GM12872 (cell line): ENCODE measurements around the gene KIF13A.

Experiments used
- TF ChIP-seq, protein P1 (sequence below): IDR thresholded peaks from 3 replicates; pipeline ENCODE4 v1.5.1; 2011; ENCODE audit warnings: low read depth, mild to moderate bottlenecking, low read length, moderate library complexity; ENCODE audit not compliant: insufficient read depth

The KIF13A gene

DNA sequence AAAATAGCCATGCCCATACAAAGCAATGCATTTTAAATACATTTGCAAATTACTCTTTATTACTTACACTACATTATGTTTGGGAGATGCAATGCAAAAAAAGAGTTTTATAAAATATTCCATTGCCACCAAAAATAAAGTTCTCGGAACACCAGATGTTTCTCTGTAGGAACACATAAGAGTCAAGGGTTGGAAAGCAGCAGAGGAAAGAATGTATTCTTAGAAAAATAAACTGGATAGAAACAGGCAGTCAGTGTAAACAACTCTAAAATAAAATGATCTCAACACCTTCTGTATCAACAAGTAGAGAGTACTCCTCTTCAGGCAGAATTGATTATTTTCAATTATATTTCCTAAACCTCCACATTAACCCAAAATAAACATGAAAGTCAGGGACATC lies 28.1 kb downstream of the KIF13A start:
- TF ChIP-seq, protein P1, sequence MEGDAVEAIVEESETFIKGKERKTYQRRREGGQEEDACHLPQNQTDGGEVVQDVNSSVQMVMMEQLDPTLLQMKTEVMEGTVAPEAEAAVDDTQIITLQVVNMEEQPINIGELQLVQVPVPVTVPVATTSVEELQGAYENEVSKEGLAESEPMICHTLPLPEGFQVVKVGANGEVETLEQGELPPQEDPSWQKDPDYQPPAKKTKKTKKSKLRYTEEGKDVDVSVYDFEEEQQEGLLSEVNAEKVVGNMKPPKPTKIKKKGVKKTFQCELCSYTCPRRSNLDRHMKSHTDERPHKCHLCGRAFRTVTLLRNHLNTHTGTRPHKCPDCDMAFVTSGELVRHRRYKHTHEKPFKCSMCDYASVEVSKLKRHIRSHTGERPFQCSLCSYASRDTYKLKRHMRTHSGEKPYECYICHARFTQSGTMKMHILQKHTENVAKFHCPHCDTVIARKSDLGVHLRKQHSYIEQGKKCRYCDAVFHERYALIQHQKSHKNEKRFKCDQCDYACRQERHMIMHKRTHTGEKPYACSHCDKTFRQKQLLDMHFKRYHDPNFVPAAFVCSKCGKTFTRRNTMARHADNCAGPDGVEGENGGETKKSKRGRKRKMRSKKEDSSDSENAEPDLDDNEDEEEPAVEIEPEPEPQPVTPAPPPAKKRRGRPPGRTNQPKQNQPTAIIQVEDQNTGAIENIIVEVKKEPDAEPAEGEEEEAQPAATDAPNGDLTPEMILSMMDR: no peak

DNA sequence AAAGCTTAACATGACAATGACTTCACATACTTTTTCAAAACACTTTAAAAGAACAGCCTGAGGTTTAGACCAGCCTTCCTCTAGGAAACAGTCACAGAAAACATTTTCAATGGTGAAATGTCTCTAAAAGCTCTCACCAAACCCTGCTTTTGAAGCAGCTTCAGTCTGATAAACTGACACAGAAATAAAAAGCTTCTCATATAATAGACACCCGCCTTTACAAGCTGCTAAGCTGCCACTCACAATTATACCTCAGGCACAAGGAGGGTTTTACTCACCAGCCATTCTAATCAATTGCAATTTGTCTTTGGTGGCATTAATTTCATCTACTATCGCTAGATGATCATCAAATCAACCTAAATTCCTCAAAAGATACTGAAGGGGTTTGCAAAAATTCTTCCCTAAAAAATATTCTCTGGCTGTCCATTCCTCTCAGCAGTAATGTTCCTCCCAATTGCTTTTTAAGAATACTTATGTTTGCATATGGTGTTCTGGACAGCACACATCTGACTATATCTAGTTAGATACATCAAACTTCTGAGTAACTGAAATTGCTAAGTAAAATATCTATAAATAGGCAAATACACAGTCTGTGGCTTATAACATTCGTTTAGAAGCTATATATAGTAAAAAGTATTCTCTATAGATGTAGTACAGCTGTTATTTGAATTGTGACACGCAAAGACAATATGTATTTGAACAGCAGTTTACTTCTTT lies 29.4 kb downstream of the KIF13A start:
- TF ChIP-seq, protein P1: no peak

DNA sequence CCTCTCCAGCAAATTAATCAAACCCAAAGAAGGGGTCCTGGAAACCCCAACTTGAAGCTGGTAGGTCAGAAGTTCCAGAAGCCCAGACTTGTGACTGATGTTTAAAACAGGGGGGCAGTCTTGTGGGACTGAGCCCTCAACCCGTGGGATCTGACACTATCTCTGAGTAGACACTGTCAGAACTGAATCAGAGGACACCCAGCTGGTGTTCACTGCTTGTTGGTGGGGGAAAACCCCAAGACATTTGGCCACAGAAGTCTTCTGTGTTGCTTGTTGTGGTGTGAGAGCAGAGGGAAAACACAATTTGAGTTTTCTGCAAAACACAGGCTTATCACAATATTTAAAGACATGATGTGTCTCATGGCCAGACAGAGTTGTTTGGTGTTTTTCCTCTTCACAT lies 29.9 kb downstream of the KIF13A start:
- TF ChIP-seq, protein P1: no peak

GRCh38 chr6:17957086-17957485 lies 30.3 kb downstream of the KIF13A start:
- TF ChIP-seq, protein P1: no peak

DNA sequence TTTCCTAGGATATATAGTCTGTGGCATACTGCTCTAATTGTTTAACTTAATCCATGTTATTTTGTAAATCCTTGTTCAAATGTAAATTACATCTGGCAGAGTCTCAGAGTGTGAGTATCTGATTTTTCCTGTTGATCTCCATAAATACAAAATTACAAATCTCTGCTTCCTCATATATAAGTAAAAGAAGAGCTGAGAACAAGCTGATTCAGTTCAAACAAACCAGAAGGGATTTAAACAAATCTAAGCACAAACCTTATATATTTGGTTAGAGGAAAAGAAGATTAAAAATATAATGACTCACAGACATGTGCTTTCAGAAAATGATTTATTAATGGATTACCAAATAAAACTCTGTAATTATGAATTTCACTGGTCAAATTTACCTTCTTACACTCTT lies 37.3 kb downstream of the KIF13A start:
- TF ChIP-seq, protein P1: no peak

DNA sequence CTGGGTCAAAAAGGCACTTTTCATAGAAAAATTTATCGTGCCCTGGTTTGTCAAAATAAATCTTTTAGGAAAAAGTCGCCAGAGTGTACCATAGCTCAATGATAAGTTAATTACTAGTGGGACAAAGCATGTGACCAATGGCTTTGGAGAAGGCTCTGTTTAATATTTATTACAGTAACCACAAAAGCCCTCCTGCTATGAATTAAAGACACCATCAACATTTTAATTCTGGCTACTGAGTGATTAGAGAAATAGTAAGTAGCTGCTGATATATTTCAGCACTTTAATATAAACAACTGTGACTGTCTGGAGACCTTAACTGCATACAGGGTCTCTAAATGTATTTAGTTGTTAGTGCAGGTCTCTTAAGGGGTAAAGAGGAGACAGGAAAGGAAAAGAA lies 38.3 kb downstream of the KIF13A start:
- TF ChIP-seq, protein P1: no peak

DNA sequence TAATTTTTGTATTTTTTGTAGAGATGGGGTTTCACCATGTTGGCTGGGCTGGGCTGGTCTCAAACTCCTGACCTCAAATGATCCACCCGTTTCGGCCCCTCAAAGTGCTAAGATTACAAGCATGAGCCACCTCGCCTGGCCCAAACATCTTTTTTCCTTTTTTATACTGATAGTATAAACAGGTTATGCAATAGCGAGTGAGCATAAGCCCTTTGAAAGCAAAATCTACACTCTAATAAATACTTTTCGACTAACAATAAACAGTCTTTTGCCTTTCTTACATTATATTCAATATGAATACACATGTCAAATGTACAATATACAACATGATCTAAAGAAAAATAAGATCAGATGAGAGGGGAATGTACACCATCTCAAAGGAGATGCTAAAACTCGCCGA lies 38.7 kb downstream of the KIF13A start:
- TF ChIP-seq, protein P1: no peak
